IPS-18c (cell line): ENCODE results near the gene GSC2.

Experiments used
- H3K4me3 ChIP-seq: 2 replicates; pipeline ENCODE4 v1.7.0; 2013; ENCODE audit warnings: low read depth, mild to moderate bottlenecking, low read length, moderate library complexity; ENCODE audit not compliant: insufficient read depth
- H3K9me3 ChIP-seq: one replicate; pipeline ENCODE4 v1.6.1; 2013; ENCODE audit warnings: mild to moderate bottlenecking, low read length, moderate library complexity; ENCODE audit not compliant: control insufficient read depth, insufficient read depth

GSC2 gene

GRCh38 chr22:19097518-19097917 is 52.6 kb downstream of the GSC2 start:
- no peak overlapping the region for H3K4me3 ChIP-seq
- H3K9me3 ChIP-seq: peaks cover 5% of the 10 kb centered on the region
